HG03103 (cell line): Measurements from ENCODE around the gene CYBRD1.
A peak's percentile ranks its signal among the peaks of the same experiment; 100 is the strongest.

Experiments used
- ATAC-seq: cut with Tn5 transposase; IDR thresholded peaks from one replicate; pipeline ENCODE4 v1.9.1; 2021; ENCODE audit warnings: low read depth; ENCODE audit not compliant: unreplicated experiment

CYBRD1 gene

DNA sequence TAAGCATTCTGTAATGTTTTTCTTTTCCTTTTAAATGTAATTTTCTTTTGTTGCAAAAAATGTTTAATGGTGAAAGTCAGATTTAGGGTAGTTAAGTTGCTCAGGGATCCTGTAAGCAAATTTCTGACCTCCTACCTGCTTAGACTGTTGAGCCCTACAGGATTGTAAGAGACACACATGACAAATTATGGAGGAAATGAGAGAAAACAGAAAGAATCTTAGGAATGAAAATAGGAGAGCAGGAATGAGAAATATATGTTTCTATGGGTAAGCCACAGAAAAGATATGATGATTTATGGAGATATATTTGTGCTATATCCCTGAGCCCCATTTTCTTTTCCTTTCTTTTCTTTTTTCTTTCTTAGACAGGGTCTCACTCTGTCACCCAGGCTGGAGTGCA is 28.3 kb downstream of the CYBRD1 start:
- no peak for ATAC-seq

DNA sequence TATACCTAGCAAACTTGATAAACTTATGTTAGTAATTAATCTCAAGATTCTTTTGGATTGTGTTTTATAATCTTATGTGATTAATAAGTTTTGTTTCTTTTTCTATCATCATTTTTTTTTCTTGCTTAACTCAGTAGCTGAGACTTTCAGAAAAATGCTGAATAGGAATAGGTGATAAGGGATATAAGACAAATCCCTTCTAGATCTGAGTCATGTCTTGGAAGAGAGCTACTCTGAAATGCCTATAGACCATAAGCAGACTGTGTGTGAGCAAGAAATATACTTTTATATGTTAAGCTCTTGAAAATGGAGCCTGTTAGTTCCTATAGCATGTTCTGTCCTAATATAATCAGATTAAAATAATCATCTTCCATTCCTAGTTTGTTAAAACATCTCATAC is 29.6 kb downstream of the CYBRD1 start:
- no peak for ATAC-seq

DNA sequence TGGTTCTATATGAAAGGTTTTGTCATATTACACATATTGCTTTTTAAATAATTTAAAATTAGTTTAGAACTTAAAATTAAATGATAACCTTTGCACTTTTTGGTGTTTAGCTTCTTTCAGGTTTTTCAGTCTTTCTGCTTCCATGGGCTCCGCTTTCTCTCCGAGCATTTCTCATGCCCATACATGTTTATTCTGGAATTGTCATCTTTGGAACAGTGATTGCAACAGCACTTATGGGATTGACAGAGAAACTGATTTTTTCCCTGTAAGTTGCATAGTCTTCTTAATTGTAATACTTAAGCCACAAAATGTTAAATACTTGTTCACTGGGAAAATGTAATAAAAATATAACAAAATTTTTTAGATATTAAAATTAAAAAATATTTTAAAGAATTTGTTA is 31.0 kb downstream of the CYBRD1 start:
- no peak for ATAC-seq

DNA sequence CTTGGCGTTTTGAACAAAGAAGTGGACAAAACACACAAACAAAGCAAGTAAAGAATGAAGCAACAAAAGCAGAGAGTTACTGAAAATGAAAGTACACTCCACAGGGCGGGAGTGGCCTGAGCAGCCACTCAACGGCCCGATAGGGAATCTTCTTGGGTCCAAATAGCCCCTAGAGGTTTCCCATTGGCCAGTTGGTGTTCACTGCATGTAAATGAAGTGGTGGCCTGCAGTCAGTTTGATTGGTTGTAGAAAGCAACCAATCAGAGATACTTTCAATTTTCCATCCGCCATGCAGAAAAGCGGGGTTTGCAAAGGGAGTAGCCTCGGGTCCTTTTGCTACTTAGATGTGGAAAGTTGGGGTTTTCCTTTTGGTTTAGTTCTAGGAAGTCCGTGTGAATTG is 31.6 kb downstream of the CYBRD1 start:
- ATAC-seq, result no peak

DNA sequence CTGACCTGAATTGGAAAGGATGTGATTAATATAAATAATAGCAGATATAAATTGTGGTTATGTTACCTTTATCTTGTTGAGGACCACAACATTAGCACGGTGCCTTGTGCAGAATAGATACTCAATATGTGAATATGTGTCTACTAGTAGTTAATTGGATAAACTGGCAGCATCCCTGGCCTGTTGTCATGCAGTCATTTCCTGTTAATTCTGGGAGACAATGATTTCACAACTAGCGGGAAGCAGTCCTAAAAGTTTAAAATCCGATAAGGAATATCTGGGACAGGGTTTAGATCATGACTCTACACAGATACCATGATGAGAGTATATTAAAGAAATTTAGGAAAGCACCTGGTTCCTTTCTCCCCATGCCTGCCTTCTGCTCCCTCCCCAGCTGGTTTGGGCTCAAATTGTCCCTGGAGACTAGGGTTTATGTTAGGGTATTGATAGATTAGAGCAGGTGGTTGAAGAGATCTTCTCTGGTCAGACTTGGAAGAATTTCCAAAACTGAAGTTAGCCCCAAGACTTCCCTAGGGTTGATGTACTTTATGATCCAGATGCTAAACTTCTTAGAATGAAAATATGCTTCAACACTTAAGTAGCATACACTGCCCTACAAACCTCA is 32.8 kb downstream of the CYBRD1 start:
- ATAC-seq, result no peak

DNA sequence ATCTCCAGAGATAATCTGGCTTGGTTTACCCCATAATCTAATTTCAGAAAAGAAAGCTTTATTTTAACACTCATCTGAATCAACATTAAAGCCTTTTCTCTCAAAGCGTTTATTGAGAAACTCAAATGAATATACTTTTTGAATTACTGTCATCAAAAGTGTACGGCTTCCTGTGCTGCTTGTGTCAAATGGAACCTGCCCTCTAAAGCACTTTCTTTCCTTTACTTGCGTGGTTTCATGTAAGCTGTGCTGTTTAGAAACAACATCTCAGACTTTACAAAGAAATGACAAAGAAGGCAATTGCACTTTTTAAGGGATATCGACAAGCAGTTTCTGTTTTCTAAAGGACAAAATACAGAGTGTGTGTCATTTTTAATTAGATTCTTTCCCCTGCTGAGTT is 35.1 kb downstream of the CYBRD1 start:
- ATAC-seq, result no peak

DNA sequence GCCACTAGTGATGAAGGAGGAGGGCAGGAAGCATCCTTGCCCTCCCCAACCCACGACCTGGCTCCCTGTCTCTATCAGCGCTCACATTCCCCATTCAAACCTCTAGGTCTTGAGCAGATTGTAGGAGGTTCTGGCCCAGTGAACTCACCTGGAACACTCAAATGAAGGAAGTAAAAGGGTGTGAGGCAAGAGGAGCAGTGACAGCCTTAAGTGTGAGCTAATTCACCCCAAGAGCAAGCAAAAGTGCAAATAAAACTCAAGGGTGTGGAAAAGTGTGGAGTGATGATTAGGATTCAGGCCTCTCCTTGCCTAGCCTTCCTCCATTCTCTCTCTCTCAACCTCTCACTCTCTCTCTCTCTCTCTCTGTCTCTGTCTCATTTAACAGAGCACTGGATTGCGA is 41.0 kb downstream of the CYBRD1 start:
- no peak for ATAC-seq

DNA sequence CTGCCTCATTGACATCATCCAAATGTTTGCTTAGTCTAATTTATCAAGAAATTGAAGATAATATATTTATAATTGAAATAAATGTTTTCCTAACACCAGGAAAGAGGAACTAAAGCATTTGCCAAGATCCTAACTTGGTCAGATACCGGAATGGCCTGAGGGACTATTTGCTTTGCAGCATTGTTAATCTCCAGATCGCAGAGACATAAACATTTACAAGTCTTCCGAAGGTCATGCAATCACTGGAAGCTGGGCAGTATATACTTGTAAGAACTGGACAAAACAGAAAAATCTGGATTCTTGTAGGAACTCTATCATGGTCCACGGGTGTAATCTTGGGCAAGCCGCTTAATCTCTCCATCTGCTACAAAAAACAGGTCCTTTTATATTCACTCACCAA is 42.2 kb downstream of the CYBRD1 start:
- no peak for ATAC-seq

DNA sequence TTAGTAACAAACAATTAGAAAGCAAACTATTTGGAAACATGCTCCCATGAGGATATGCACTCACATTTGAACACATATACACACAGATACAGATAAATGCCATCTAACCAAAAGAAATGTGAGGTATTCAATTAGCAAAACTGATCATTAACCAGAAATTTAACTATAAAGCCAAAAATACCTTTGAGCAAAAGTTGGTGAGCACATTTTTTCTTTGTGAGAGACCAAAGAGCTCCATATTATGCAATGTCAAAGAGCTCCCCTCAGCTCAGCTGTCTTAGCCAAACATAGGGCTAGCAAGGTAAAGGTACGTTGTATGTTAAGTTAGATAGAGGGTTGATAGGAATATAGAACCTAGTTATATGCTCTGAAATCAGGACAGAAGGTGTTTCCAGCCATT is 43.8 kb downstream of the CYBRD1 start:
- no peak for ATAC-seq

DNA sequence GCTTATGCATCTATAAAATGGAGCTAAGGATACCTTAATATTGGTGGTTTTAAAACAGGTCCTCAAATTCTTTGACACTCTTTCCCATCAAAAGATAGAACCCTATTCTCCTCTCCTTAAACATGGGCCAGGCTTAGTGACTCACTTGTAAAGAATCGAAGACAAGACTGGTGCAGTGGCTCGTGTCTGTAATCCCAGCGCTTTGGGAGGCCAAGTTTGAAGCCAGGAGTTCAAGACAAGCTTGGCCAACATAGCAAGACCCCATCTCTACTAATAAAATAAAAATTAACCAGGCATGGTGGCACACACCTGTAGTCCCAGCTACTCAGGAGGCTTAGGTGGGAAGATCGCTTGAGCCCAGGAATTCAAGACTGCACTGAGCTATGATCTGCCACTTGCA is 44.5 kb downstream of the CYBRD1 start:
- no peak for ATAC-seq

DNA sequence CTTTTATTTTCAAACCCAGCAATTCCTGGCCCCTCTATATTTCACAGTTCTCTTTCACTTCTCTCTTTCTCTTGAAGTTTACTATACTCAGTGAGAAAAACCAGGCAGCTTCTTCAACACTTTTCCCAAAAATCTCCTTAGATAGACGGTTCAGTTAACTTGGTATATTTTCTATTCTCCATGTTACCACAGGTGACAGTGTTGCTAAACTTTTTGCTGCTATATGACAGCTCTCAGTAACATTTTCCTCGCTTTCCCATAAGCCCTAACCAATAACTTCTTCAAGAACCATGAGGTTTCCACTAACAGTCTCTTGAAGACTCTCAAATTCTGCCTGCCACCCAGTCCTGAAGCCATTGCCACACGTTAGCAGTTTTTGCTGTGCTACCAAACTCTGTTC is 45.8 kb downstream of the CYBRD1 start:
- no peak for ATAC-seq

DNA sequence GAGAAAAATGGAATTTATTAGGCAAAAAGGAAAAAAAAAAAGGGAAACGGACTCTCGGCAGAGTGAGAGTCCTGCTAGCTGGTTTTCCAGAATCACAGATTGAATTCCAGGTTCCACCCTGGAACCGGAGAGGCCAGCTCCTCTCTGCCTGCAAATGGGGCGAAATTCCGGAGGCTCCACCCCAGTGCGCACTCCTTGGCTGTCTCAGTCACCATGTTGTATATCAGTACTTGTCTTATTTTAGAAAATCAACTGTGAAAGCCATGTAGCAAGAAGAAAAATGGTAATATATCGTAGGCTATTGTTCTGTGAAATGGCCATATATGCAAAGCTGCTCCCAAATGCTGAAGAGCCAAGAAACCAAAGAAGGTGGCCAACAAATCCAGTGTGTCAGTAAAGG is 49.4 kb downstream of the CYBRD1 start:
- ATAC-seq, result no peak

DNA sequence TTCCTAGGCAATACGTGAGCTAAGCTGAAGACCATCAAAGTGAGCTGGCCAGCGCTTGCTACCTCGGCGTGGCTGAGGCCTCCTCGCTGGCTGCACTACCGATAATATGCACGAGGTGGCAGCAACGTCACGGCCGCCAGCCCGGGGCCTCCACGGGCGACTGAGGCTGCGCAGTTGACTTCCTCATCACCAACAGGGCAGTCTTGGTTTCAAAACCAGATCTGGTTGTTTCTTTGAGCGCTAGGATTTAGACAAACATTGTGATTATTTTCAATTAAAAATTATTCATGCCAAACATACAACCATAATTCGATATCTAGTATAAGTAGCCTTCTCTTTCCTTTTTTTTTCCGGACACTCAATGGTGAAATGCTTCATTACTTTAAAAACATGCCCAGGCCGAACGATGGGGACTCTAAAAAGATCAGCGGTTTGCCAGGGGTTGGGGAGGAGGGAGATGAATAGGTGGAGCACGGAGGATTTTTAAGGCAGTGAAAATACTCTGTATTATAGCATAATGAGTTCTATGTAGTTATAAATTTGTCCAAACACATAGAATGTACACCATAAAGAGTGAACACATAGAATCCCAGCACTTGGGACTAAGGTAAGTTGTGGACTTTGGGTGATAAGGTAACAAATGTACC is 52.0 kb downstream of the CYBRD1 start:
- peak; percentile 79 for ATAC-seq

DNA sequence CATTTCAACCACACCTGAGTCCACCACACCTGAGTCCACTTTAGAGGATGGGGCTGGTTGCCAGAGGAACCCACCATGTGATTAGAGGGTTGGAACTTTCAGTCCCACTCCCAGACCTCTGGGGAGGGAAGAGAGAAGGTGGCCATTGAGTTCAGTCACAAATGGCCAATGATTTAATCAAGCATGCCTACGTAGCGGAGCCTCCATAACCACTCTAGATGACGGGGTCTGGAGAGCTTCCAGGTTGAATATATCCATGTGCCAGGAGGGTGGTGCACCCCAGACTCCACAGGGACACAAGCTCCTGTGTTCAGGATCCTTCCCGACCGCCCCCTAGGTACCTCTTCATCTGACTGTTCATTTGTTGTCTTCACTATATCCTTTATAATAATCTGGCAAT is 53.3 kb downstream of the CYBRD1 start:
- no peak for ATAC-seq

DNA sequence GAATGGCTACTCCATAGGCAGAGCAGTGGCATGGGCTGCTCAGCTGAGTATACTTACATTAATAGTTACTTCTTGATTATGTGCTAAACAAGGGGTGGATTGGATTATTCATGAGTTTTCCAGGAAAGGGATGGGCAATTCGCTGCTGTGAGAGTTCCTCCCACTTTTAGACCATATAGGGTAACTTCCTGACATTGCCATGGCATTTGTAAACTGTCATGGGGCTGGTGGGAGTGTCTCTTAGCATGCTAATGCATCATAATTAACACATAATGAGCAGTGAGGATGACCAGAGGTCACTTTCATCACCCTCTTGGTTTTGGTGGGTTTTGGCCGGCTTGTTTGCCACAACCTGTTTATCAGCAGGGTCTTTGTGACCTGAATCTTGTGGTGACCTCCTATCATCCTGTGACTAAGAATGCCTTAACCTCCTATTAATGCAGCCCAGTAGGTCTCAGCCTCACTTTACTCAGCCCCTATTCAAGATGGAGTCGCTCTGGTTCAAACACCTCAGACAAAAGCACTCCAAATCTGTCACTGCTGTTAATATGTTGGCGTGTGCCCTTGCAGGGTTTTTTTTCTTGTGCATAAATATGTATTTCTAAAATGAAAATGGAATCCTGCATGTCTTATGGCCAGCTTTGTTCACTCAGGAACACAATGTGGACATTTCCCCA is 56.0 kb downstream of the CYBRD1 start:
- no peak for ATAC-seq

DNA sequence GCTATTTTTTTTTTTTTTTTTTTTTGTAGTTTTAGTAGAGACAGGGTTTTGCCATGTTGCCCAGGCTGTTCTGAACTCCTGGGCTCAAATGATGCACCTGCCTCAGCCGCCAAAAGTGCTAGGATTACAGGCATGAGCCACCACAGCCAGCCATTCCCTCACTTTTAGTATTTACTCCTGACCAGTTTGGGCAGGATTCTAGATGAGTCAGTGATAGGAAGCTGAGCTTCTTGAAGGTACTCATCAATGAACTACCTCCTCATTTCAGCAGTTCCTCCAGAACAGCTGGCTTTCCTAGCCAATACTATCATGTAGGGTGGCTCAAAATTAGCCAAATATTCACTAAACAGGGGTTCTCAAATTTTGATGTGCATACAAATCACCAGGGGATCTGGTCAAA is 57.2 kb downstream of the CYBRD1 start:
- ATAC-seq, result no peak

DNA sequence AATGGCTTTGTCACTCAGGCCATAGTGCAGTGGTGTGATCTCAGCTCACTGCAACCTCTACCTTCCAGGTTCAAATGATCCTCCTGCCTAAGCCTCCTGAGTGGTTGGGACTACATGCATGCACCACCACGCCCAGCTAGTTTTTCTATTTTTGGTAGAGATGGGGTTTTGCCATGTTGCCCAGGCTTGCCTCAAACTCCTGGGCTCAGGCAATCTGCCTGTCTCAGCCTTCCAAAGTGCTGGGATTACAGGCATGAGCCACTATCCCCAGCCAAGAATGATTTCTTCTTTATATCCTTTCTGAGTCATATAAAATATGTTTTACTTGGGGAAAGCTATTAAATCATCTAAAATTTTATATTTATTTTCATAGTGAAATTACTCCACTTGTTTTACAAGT is 61.3 kb downstream of the CYBRD1 start:
- no peak for ATAC-seq

DNA sequence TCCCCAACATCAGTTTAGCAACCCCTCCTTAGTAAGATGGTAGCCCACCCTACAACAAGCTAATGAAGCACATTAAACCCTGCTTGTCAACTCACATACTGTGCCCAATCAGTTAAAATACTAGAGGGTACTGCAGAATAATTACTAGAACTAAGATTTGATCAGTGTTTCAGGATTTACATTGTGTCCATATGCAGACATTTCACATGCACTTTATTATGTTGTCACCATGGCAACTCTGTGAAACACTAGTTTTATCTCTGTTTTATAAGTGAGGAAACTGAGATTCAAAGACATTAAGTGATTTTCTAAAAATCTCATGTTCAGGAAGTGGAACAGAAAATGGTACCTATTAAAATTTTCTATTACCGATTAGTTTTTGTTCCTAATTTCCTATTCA is 61.7 kb downstream of the CYBRD1 start:
- no peak for ATAC-seq

DNA sequence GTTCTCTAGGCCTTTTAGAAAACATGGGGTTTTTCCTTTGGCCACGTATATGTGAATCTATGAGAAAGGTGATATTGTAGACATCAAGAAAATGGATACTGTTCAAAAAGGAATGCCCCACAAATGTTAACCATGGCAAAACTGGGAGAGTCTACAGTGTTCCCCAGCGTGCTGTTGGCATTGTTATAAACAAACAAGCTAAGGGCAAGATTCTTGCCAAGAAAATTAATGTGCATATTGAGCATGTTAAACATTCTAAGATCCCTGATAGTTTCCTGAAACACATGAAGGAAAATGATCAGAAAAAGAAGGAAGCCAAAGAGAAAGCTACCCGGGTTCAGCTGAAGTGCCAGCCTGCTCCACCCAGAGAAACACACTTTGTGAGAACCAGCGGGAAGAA is 64.9 kb downstream of the CYBRD1 start:
- ATAC-seq, result no peak

DNA sequence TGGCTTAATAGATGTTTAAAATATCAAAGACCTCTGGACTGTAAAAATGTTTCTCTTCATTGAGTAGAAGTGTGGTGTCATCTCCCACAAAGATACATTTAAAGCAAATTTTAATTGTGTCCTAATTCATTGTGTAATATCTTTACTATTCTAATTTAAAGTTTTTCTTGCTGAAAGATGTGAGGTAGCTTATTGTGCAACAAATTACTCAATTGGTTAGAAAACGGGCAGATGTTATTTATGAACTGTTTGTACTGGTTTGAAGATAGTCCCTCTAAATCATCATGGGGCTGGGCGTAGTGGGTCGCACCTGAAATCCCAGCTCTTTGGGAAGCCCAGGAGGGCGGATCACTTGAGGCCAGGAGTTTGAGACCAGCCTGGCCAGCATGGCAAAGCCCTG is 65.3 kb downstream of the CYBRD1 start:
- no peak for ATAC-seq

DNA sequence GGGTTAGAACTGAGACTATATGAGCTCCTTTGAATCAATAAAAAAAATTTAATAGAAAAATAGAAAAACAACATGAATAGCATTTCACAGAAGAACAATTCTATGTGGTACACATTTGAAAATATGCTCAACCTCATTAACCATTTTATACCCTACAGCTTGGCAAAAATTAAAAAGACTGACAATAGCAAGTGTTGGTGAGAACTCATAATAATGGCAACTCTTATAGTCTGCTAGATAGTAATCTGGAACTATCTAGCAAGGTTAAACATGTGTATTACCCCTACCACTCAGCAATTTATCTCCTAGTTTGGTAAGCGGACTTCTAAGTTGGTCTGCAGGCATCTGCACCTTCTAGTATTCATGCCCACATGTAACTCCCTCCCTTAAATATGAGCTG is 67.8 kb downstream of the CYBRD1 start:
- ATAC-seq, result no peak

DNA sequence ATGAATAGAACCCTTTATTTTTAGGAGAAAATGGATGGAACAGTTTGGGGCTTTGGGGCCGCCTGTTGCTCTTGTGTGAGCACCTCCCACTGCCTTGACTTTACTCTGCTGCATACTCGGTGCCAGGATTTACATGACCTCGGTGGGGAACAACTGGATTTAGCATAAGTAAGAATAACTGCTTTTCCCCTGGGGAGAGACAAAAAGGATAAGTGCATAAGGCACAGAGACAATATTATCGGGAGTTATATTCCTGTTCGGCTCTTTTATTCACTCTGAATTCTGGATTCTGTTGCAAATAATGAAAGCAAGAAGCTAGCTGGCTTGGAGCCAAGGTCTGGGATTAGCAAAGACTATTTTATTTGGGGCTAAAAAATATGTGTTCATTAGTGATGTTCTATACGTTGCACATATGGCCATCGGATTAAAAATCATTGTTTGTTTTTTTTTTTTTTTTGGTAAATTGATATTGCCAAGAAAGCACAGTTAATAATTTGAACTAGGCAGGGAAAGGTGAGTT is 69.8 kb downstream of the CYBRD1 start:
- no peak for ATAC-seq
